GM19463 (cell line): Measurements from ENCODE around the gene PACRG.
"Not testable (repeated sequence)": the region's sequence is repeated elsewhere in the genome, so short reads cannot be mapped to it uniquely, and the experiment has no call there.

ENCODE experiments used
- ATAC-seq: cut with Tn5 transposase; IDR thresholded peaks from one replicate; pipeline ENCODE4 v1.9.1; 2021; ENCODE audit warnings: mild to moderate bottlenecking, moderate library complexity; ENCODE audit not compliant: unreplicated experiment

The PACRG gene

DNA sequence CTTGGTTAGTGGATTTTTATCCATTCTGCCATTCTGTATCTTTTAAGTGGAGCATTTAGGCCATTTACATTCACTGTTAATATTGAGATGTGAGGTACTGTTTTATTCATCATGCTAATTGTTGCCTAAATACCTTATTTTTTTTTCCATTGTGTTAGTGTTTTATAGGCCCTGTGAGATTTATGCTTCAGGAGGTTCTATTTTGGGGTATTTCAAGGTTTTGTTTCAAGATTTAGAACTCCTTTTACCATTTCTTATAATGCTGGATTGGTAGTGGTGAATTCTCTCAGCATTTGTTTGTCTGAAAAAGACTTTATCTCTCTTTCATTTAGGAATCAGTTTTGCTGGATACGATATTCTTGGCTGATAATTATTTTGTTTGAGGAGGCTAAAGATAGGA is 255.5 kb downstream of the PACRG start:
- ATAC-seq = not testable (repeated sequence)

DNA sequence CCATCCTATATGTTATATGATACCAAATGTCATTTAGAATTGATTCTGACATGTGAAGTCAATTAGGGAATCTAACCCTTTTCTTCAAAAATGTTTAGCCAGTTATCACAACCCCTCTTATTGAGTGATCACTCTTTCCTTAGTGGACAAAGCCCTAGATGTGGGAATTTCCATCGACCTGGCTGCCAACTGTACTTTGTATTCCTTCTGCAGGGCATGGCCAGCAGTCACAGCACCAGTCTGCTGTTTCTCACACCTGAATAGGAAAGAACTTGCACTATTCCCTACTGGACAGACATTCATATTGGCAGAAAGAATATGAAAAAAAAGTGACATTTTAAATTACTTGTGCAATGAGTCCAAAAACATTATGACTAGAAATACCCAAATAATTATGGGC is 271.0 kb downstream of the PACRG start:
- no peak for ATAC-seq

GRCh38 chr6:162999575-163000285 is 272.0 kb downstream of the PACRG start:
- ATAC-seq = no peak

- peak; percentile 94 for ATAC-seq
Observed at GRCh38 chr6:163001330-163001729, 273.6 kb downstream of the PACRG start.

- ATAC-seq = no peak
Observed at GRCh38 chr6:163008186-163008585, 280.4 kb downstream of the PACRG start.

DNA sequence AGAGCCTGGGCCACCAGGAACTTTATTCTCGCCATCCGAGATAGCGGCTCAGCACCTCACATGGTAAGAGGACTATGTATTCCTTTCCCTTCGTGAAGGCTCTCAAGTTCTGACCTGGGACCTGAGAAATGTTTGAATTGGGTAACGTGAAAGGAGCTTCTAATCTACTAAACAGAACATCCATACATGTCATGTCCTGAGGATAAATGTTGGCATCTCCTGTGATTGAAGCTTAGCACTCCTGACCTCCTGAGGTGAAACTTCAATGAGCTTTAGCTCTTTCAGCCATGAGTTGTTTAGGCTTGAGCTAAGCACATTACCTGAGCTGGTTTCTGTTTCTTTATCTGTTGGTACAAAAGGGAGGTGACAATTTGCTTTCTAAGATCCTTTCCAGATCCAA is 280.9 kb downstream of the PACRG start:
- ATAC-seq = no peak

DNA sequence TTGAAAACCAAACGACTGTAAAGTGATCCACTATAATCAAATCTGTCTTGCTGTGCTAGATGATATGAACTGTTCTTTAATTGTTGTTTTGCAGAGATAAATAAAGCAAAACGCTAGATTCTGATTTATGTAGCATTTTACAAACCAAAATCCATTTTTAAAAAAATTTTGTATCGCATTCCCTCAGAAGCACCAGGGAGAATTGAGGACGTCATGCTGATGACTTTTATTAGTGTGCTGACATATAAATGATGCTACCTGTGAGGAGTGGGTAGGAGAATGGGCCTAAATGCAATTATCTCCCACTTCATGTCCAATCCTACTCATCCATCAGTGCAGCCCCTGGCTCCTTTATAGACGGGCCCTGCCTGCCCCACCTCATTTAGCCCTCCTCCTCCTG is 282.4 kb downstream of the PACRG start:
- no peak for ATAC-seq

DNA sequence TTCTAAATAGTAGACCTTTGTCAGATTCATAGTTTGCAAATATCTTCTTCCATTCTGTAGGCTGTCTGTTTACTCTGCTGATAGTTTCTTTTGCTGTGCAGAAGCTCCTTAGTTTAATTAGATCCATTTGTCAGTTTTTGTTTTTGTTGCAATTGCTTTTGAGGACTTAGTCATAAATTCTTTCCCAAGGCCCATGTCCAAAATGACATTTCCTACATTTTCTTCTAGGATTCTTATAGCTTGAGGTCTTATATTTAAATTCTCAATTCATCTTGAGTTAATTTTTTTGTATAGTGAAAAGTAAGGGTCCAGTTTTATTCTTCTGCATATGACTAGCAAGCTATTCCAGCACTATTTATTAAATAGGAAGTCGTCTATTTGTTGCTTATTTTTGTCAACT is 287.0 kb downstream of the PACRG start:
- no peak for ATAC-seq

DNA sequence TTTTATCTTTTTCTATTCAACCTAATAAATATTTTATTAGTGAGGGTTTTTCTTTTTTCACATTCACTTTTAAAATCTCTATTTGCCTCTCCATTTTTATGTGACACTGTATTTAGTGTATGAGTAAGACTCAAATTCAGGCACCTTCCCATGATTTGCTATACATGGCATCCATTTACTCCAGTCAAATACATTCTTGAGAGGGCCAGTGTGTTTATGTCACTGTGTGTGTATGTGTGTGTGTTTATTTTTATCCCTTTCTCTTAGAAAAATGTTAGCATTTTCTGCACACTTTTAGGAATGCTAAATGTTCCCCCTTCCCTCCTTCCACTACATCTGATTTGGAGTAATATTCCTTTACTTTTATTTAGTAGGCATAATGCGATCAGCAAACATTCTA is 290.0 kb downstream of the PACRG start:
- ATAC-seq = no peak

- no peak for ATAC-seq
Observed at GRCh38 chr6:163019926-163020325, 292.2 kb downstream of the PACRG start.

- no peak for ATAC-seq
Observed at GRCh38 chr6:163021054-163021453, 293.3 kb downstream of the PACRG start.

- no peak for ATAC-seq
Observed at GRCh38 chr6:163023700-163024099, 295.9 kb downstream of the PACRG start.

GRCh38 chr6:163026893-163027292 is 299.1 kb downstream of the PACRG start:
- no peak for ATAC-seq

DNA sequence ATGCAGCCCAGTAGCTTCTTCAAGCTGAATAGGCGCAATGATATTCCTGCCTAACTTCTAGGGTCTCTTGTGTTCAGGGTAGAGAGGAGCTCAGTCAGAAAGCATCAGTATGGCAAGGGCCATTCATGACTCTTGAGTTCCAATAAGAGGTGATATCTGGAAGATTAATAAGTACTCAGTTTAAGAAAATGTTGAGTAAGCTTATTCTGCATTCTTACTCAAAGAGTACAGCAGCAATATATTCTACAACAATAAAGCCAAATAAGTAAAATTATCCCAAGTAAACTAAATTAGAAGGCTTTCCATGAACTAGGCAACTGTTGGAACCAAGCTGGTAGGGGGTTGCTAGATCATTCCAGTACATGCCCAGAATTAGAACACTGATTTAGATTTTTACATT is 303.2 kb downstream of the PACRG start:
- no peak for ATAC-seq

GRCh38 chr6:163031931-163032330 is 304.2 kb downstream of the PACRG start:
- no peak for ATAC-seq

GRCh38 chr6:163036160-163036645 is 308.4 kb downstream of the PACRG start:
- ATAC-seq = no peak

DNA sequence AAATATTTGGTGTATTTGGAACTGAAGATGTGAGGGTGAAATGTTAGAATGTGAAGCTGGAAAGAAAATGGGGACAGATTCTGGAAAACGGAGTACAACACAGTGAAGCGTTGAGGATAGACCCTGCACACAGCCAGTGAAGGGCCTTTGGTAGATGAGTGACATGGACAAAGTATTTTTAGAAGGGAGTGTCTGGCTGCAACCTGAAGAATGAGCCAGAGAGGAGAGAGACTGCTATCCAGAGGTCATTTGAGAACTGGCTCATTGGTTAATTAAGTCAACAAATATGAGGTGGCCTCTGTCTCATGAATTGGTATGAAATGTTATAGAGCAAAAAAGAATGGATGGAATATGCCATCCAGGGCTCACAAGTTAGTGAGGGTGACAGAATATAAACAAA is 310.5 kb downstream of the PACRG start:
- no peak for ATAC-seq

GRCh38 chr6:163048345-163048744 is 320.6 kb downstream of the PACRG start:
- ATAC-seq = no peak

DNA sequence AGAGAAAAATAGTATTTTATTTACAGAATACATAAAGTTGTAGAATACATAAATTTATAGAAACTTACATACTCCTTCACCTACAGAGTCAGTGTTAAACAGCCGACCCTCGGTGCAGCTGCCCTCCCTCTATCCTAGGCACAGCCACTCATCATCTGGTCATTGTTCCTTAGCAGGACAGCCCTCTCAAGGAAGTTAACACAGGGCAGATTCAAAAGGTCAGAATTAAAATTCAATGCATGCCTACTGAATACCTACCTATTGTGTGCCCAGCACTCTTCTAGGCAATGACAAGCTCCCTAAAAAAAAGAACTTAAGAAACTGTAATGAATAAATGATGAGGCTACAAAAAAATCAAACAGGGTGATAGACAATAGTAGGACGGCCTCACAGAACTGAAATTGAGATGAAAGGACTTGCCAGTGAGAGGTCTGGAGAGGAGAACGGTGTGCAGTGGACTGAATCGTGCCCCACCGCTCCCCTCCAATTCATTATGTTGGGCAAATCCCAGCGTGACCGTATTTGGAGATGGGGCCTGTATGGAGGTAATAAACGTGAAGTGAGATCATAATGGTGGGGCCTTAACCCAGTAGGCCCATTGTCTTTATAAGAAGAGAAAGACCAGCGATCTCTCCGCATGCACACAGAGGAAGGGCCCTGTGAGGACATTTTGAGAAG is 326.0 kb downstream of the PACRG start:
- ATAC-seq = no peak

DNA sequence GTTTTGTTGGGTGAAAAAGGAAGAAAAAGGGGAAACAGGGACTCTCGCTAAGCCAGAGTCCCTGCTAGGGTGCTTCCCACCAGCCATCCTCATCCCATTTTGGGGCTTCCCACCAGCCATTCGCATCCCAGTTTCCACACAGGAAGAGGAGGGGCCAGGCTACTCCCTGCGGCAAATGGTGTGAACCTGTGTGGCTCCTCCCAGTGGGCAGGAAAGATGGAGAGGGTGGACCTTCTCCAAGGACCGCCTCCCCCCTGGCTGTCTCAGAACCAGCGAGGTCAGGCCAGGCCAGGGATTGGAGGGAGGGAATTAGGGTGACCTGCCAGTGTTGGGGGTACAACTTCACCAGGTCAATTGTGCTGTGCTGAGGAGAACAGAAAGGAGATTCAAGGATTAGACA is 326.9 kb downstream of the PACRG start:
- no peak for ATAC-seq

- no peak for ATAC-seq
Observed at GRCh38 chr6:163057260-163057659, 329.5 kb downstream of the PACRG start.

GRCh38 chr6:163062790-163063189 is 335.0 kb downstream of the PACRG start:
- no peak for ATAC-seq

- ATAC-seq = no peak
Observed at GRCh38 chr6:163063561-163063960, 335.8 kb downstream of the PACRG start.
